Stimulated activated naive B cell treated with anti-CD40 and anti-IgM and Interleukin-4, amounts not matched to agents 10 μg/mL and 1 μg/mL and 100 μg/mL, for 72 hours (primary cell): ENCODE results near the gene CTRB2.
A peak's percentile ranks its signal among the peaks of the same experiment; 100 is the strongest.
"Not testable (repeated sequence)": the region's sequence is repeated elsewhere in the genome, so short reads cannot be mapped to it uniquely, and the experiment has no call there.

Source experiments
- ATAC-seq, 2 donors: fragments of 150-1000 bp; cut with Tn5 transposase; replicated peaks; 2 replicates each; pipeline ENCODE4 v1.10.0; 2021; ENCODE audit warnings: moderate library complexity in 1 of 2
- DNase-seq: peaks from one replicate; pipeline ENCODE4 v3.0.0; 2021
- H3K27ac Mint-ChIP-seq: one replicate; pipeline ENCODE4 v1.8.0; 2022; ENCODE audit warnings: mild to moderate bottlenecking, mixed read lengths
- H3K27me3 Mint-ChIP-seq, 2 donors: one replicate each; pipeline ENCODE4 v1.8.0; 2022; ENCODE audit warnings: mixed read lengths in 2 of 2
- H3K36me3 Mint-ChIP-seq, 2 donors: one replicate each; pipeline ENCODE4 v1.8.0; 2022; ENCODE audit warnings: mixed read lengths in 2 of 2, mild to moderate bottlenecking in 1 of 2
- H3K4me1 Mint-ChIP-seq, 2 donors: one replicate each; pipeline ENCODE4 v1.8.0; 2022; ENCODE audit warnings: mixed read lengths in 2 of 2, mild to moderate bottlenecking in 1 of 2
- H3K4me3 Mint-ChIP-seq, 2 donors: one replicate each; pipeline ENCODE4 v1.8.0; 2022; ENCODE audit warnings: mild to moderate bottlenecking in 2 of 2, mixed read lengths in 2 of 2, moderate library complexity in 1 of 2
- H3K9me3 Mint-ChIP-seq, 2 donors: one replicate each; pipeline ENCODE4 v1.8.0; 2022; ENCODE audit warnings: mixed read lengths in 2 of 2, mild to moderate bottlenecking in 1 of 2

The CTRB2 gene

GRCh38 chr16:75246504-75247205 is 39.7 kb upstream of the CTRB2 start:
- H3K4me1 Mint-ChIP-seq, result peaks cover 30 to 31% of the 10 kb centered on the region in 2 donors
- ATAC-seq (no peak), DNase-seq (no peak)
- no peak overlapping the region for H3K27ac Mint-ChIP-seq
- no peak overlapping the region for H3K4me3 Mint-ChIP-seq
- H3K36me3 Mint-ChIP-seq, result no peaks in the 10 kb centered on the region
- no peaks in the 10 kb centered on the region for H3K9me3 Mint-ChIP-seq
- peaks cover 85 to 92% of the 10 kb centered on the region in 2 donors for H3K27me3 Mint-ChIP-seq

GRCh38 chr16:75244844-75245758 is 38.1 kb upstream of the CTRB2 start:
- Mint-ChIP-seq H3K9me3 (no peaks in the 10 kb centered on the region), H3K4me1 (peaks cover 22 to 25% of the 10 kb centered on the region in 2 donors), H3K27me3 (peaks cover 92 to 98% of the 10 kb centered on the region in 2 donors), H3K36me3 (no peaks in the 10 kb centered on the region), H3K27ac (no peak overlapping the region), H3K4me3 (peak overlapping the region; percentile 3 to 19)
- ATAC-seq (peak; percentile 36 to 48), DNase-seq (no peak)

GRCh38 chr16:75244225-75244809 is 37.4 kb upstream of the CTRB2 start:
- Mint-ChIP-seq H3K27me3 (peaks cover 89 to 98% of the 10 kb centered on the region in 2 donors), H3K27ac (no peak overlapping the region), H3K4me3 (peak overlapping the region in 1 of 2 donors; percentile 3), H3K36me3 (no peaks in the 10 kb centered on the region), H3K4me1 (peaks cover 19 to 22% of the 10 kb centered on the region in 2 donors), H3K9me3 (no peaks in the 10 kb centered on the region)
- DNase-seq, result no peak
- no peak for ATAC-seq

- DNase-seq (no peak), ATAC-seq (no peak)
- Mint-ChIP-seq H3K27ac (no peak overlapping the region), H3K36me3 (no peaks in the 10 kb centered on the region), H3K27me3 (peaks cover 90 to 98% of the 10 kb centered on the region in 2 donors), H3K4me1 (peaks cover 19 to 22% of the 10 kb centered on the region in 2 donors), H3K9me3 (no peaks in the 10 kb centered on the region), H3K4me3 (no peak overlapping the region)
Observed at GRCh38 chr16:75243667-75244224, 36.8 kb upstream of the CTRB2 start.

GRCh38 chr16:75242436-75243078 is 35.6 kb upstream of the CTRB2 start:
- not testable (repeated sequence) for H3K36me3 Mint-ChIP-seq, H3K9me3 Mint-ChIP-seq, H3K4me3 Mint-ChIP-seq, DNase-seq, H3K27ac Mint-ChIP-seq, ATAC-seq
- Mint-ChIP-seq H3K4me1 (peaks cover 14 to 19% of the 10 kb centered on the region in 2 donors), H3K27me3 (peaks cover 82 to 98% of the 10 kb centered on the region in 2 donors)

GRCh38 chr16:75241955-75242354 is 35.0 kb upstream of the CTRB2 start:
- H3K4me1 Mint-ChIP-seq, result peaks cover 14 to 19% of the 10 kb centered on the region in 2 donors
- no peak overlapping the region for H3K4me3 Mint-ChIP-seq
- ATAC-seq (no peak), DNase-seq (no peak)
- peaks cover 81 to 98% of the 10 kb centered on the region in 2 donors for H3K27me3 Mint-ChIP-seq
- H3K27ac Mint-ChIP-seq, result no peak overlapping the region
- no peaks in the 10 kb centered on the region for H3K9me3 Mint-ChIP-seq
- no peaks in the 10 kb centered on the region for H3K36me3 Mint-ChIP-seq

GRCh38 chr16:75241412-75241811 is 34.5 kb upstream of the CTRB2 start:
- H3K4me3 Mint-ChIP-seq, result no peak overlapping the region
- DNase-seq, result no peak
- no peaks in the 10 kb centered on the region for H3K9me3 Mint-ChIP-seq
- H3K27me3 Mint-ChIP-seq, result peaks cover 79 to 98% of the 10 kb centered on the region in 2 donors
- H3K4me1 Mint-ChIP-seq, result peaks cover 14 to 19% of the 10 kb centered on the region in 2 donors
- H3K36me3 Mint-ChIP-seq, result no peaks in the 10 kb centered on the region
- no peak for ATAC-seq
- H3K27ac Mint-ChIP-seq, result no peak overlapping the region

- not testable (repeated sequence) for H3K27ac Mint-ChIP-seq, H3K9me3 Mint-ChIP-seq, H3K4me3 Mint-ChIP-seq, ATAC-seq, H3K36me3 Mint-ChIP-seq, DNase-seq
- Mint-ChIP-seq H3K4me1 (peaks cover 13 to 19% of the 10 kb centered on the region in 2 donors), H3K27me3 (peaks cover 79 to 98% of the 10 kb centered on the region in 2 donors)
Observed at GRCh38 chr16:75240633-75241032, 33.7 kb upstream of the CTRB2 start.

GRCh38 chr16:75239542-75240122 is 32.7 kb upstream of the CTRB2 start:
- no peak for DNase-seq
- peaks cover 81 to 100% of the 10 kb centered on the region in 2 donors for H3K27me3 Mint-ChIP-seq
- H3K36me3 Mint-ChIP-seq, result no peaks in the 10 kb centered on the region
- H3K4me3 Mint-ChIP-seq, result no peak overlapping the region
- H3K4me1 Mint-ChIP-seq, result peaks cover 10 to 13% of the 10 kb centered on the region in 2 donors
- H3K9me3 Mint-ChIP-seq, result no peaks in the 10 kb centered on the region
- no peak for ATAC-seq
- H3K27ac Mint-ChIP-seq, result no peak overlapping the region

- H3K27me3 Mint-ChIP-seq, result peaks cover 79 to 100% of the 10 kb centered on the region in 2 donors
- peaks cover 7 to 13% of the 10 kb centered on the region in 2 donors for H3K4me1 Mint-ChIP-seq
- ATAC-seq, result peak in 1 of 2 donors; percentile 37
- no peak overlapping the region for H3K27ac Mint-ChIP-seq
- no peaks in the 10 kb centered on the region for H3K36me3 Mint-ChIP-seq
- no peak overlapping the region for H3K4me3 Mint-ChIP-seq
- DNase-seq, result no peak
- no peaks in the 10 kb centered on the region for H3K9me3 Mint-ChIP-seq
Observed at GRCh38 chr16:75238853-75239541, 32.0 kb upstream of the CTRB2 start.

GRCh38 chr16:75238132-75238852 is 31.3 kb upstream of the CTRB2 start:
- peaks cover 7 to 11% of the 10 kb centered on the region in 2 donors for H3K4me1 Mint-ChIP-seq
- no peaks in the 10 kb centered on the region for H3K9me3 Mint-ChIP-seq
- ATAC-seq (no peak), DNase-seq (no peak)
- no peak overlapping the region for H3K4me3 Mint-ChIP-seq
- peaks cover 75 to 97% of the 10 kb centered on the region in 2 donors for H3K27me3 Mint-ChIP-seq
- H3K36me3 Mint-ChIP-seq, result no peaks in the 10 kb centered on the region
- H3K27ac Mint-ChIP-seq, result no peak overlapping the region

GRCh38 chr16:75237398-75238131 is 30.6 kb upstream of the CTRB2 start:
- H3K36me3 Mint-ChIP-seq, result no peaks in the 10 kb centered on the region
- no peaks in the 10 kb centered on the region for H3K9me3 Mint-ChIP-seq
- H3K27ac Mint-ChIP-seq, result no peak overlapping the region
- H3K4me1 Mint-ChIP-seq, result peaks cover 7 to 11% of the 10 kb centered on the region in 2 donors
- H3K27me3 Mint-ChIP-seq, result peaks cover 75 to 96% of the 10 kb centered on the region in 2 donors
- H3K4me3 Mint-ChIP-seq, result no peak overlapping the region
- ATAC-seq (no peak), DNase-seq (no peak)
